Type B pancreatic cell (in vitro differentiated cells): ENCODE results near the gene RBM5. TPM values are rescaled to one million over a fixed set of nuclear protein-coding genes. Genes with fewer than 3 reads are reported as not detected.

ENCODE experiments used
- DNase-seq: peaks from one replicate; pipeline ENCODE4 v3.0.0; 2021; ENCODE audit warnings: mixed read lengths; ENCODE audit not compliant: unreplicated experiment; ENCODE audit errors: extremely low spot score
- H3K27ac Mint-ChIP-seq: 2 replicates; pipeline ENCODE4 v1.8.0; 2021; ENCODE audit warnings: mild to moderate bottlenecking, mixed read lengths
- H3K27me3 Mint-ChIP-seq: 2 replicates; pipeline ENCODE4 v1.8.0; 2021; ENCODE audit warnings: mixed read lengths
- H3K36me3 Mint-ChIP-seq: 2 replicates; pipeline ENCODE4 v1.8.0; 2021; ENCODE audit warnings: mixed read lengths
- H3K4me1 Mint-ChIP-seq: one replicate; pipeline ENCODE4 v1.8.0; 2021; ENCODE audit warnings: mixed read lengths; ENCODE audit not compliant: unreplicated experiment
- H3K4me3 Mint-ChIP-seq: 2 replicates; pipeline ENCODE4 v1.8.0; 2021; ENCODE audit warnings: mild to moderate bottlenecking, mixed read lengths
- H3K9me3 Mint-ChIP-seq: 2 replicates; pipeline ENCODE4 v1.8.0; 2021; ENCODE audit warnings: mixed read lengths
- CTCF ChIP-seq: fragments of 200-600 bp; sonication (generic); conservative IDR thresholded peaks from 2 replicates; pipeline ENCODE4 v1.5.0; 2021; ENCODE audit warnings: antibody characterized with exemption, mild to moderate bottlenecking
- total RNA-seq: library from RNA; stranded (reverse); gene quantifications from 2 replicates; pipeline ENCODE4 v1.2.1, GENCODE V29; 2021; ENCODE audit warnings: low replicate concordance

Gene RBM5
- total RNA-seq, 1 donor from 2014 or later = 244 TPM

- H3K9me3 Mint-ChIP-seq = no peaks in the 10 kb centered on the region
- H3K27ac Mint-ChIP-seq = no peak overlapping the region
- H3K36me3 Mint-ChIP-seq = peaks cover 16% of the 10 kb centered on the region
- no peak for DNase-seq
- TF ChIP-seq CTCF = no peak
- peaks cover 5% of the 10 kb centered on the region for H3K27me3 Mint-ChIP-seq
- H3K4me1 Mint-ChIP-seq = peaks cover 54% of the 10 kb centered on the region
- no peak overlapping the region for H3K4me3 Mint-ChIP-seq
These were observed 71.9 kb downstream of the RBM5 start for GRCh38 chr3:50160561-50160983.

DNA sequence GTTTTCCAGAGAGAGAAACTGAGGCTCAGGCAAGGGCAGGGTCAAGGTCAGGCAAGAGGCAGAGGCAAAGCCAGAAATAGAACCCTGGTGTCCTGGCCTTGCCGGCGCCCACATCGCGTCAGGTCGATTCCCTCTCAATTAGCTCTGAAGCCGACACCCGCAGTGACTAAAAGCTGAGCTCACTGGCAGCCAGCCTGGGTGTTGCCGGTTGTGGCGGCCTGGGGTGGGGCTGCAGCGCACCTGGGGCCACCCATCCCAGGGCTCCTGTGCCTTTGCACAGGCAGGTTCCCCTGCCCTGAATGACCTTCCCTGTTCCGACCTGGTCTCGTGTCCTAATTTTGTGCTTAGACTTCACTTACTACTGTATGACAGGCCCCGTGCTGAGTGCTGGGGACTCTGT is 72.6 kb downstream of the RBM5 start:
- DNase-seq = no peak
- Mint-ChIP-seq H3K36me3 (peaks cover 16% of the 10 kb centered on the region), H3K27ac (no peak overlapping the region), H3K9me3 (no peaks in the 10 kb centered on the region), H3K4me1 (peaks cover 53% of the 10 kb centered on the region), H3K4me3 (no peak overlapping the region), H3K27me3 (no peaks in the 10 kb centered on the region)
- no peak for TF ChIP-seq CTCF

GRCh38 chr3:50162034-50162883 is 73.5 kb downstream of the RBM5 start:
- H3K4me3 Mint-ChIP-seq = no peak overlapping the region
- no peaks in the 10 kb centered on the region for H3K9me3 Mint-ChIP-seq
- peaks cover 61% of the 10 kb centered on the region for H3K4me1 Mint-ChIP-seq
- no peak for DNase-seq
- H3K36me3 Mint-ChIP-seq = peaks cover 16% of the 10 kb centered on the region
- no peak for TF ChIP-seq CTCF
- no peaks in the 10 kb centered on the region for H3K27me3 Mint-ChIP-seq
- peak overlapping the region; percentile 40 for H3K27ac Mint-ChIP-seq

DNA sequence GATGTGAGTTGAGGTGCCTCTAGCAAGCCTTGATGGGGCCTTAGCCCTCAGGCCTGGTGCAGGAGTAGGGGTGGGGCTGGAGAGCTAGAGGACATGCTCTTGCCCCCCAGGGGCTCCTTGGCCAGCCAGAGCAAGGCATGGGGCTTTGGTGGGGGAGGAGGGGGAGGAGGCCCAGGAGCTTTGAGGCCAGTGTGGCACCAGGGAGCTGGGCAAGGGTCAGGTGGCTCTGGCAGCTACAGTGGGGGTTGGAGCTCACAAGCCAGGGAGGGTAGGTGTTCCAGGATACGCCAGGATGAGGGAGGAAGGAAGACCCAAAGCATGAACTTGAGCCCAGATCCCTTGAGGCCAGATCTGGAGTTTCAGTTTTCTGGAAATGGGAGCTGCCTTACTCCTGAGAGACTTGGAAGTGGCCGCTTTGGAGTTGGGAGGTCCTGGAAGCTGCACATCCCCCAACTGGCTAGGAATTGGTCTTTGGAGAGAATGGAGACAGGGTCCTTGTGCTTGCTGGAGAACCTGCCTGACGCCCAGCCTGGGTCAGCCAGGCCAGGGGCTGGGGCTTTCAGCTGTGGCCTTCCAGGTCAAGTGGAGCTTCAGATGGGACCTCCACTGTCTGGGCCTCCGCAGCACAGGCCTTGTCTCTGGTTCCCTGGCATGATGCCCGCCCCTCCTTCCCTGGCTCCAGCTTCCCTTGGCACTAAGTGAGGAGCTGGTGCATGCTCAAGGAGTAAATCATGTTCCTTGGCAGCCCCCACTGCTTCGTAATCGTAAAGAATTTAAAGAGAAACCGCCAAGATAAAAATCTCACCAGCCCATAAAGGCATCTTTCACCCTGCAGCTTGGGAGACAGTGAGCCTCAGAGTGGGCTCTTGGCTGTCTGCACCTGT is 75.1 kb downstream of the RBM5 start:
- Mint-ChIP-seq H3K4me1 (peaks cover 54% of the 10 kb centered on the region), H3K27ac (no peak overlapping the region), H3K36me3 (peaks cover 16% of the 10 kb centered on the region)

GRCh38 chr3:50164481-50164880 is 75.8 kb downstream of the RBM5 start:
- Mint-ChIP-seq H3K4me1 (peaks cover 48% of the 10 kb centered on the region), H3K9me3 (no peaks in the 10 kb centered on the region), H3K36me3 (peaks cover 16% of the 10 kb centered on the region), H3K27ac (peak overlapping the region; percentile 39), H3K4me3 (no peak overlapping the region), H3K27me3 (no peaks in the 10 kb centered on the region)
- DNase-seq = no peak
- TF ChIP-seq CTCF = no peak

More for the DNA sequence above, 75.1 kb downstream of the RBM5 start:
- H3K27me3 Mint-ChIP-seq = no peaks in the 10 kb centered on the region
- H3K4me3 Mint-ChIP-seq = no peak overlapping the region
- no peaks in the 10 kb centered on the region for H3K9me3 Mint-ChIP-seq
- no peak for DNase-seq
- TF ChIP-seq CTCF = no peak
